Measurements from ENCODE around the gene C1QTNF7.

DNA sequence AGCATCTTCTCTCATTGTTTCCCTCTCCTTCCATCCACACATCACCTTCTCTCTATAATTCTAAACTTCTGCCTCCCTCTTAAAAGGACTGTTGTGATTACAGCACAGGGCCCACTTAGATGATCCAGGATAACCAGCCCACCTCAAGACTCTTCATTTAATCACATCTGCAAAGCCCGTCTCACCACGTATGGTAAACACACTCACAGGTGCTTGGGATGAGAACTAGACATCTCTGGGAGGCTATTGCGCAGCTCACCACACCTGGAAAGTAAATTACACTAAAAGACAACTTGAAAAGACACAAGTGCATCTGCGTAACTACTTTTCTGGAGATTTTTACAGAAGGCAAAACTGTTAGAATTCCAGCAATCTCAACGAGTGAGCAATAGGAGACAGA is 15.4 kb upstream of the C1QTNF7 start:
- TF ChIP-seq, protein P1, sequence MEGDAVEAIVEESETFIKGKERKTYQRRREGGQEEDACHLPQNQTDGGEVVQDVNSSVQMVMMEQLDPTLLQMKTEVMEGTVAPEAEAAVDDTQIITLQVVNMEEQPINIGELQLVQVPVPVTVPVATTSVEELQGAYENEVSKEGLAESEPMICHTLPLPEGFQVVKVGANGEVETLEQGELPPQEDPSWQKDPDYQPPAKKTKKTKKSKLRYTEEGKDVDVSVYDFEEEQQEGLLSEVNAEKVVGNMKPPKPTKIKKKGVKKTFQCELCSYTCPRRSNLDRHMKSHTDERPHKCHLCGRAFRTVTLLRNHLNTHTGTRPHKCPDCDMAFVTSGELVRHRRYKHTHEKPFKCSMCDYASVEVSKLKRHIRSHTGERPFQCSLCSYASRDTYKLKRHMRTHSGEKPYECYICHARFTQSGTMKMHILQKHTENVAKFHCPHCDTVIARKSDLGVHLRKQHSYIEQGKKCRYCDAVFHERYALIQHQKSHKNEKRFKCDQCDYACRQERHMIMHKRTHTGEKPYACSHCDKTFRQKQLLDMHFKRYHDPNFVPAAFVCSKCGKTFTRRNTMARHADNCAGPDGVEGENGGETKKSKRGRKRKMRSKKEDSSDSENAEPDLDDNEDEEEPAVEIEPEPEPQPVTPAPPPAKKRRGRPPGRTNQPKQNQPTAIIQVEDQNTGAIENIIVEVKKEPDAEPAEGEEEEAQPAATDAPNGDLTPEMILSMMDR (conservative IDR thresholded peaks at IDR 0.05): no peak
- no peak for TF ChIP-seq ZFX (IDR thresholded peaks at IDR 0.05)
